ENCODE data around the gene AKAP13. TPM values are rescaled to one million over a fixed set of nuclear protein-coding genes. Genes with fewer than 3 reads are reported as not detected.

Gene AKAP13
- total and polyA plus RNA-seq, 2 of the 13 experiments (the other 11 are each of a cell fraction or from before 2014, with no cell fraction given): 6.7 to 27.1 TPM

GRCh38 chr15:85707519-85708338 lies 327.3 kb downstream of the AKAP13 start (continued):
- TF ChIP-seq TAF15 (IDR thresholded peaks at IDR 0.05; ENCODE audit: low read depth, low read length, poor library complexity, severe bottlenecking): no peak
- TF ChIP-seq SKIL (CRISPR knock-in tag; IDR thresholded peaks at IDR 0.05; ENCODE audit: borderline replicate concordance): peak; percentile 12; the same call in 1 of the 2 replicates
- TF ChIP-seq PHF21A (CRISPR knock-in tag; IDR thresholded peaks at IDR 0.05): peak; percentile 65; the same call in 1 of the 2 replicates
- TF ChIP-seq, protein P1, sequence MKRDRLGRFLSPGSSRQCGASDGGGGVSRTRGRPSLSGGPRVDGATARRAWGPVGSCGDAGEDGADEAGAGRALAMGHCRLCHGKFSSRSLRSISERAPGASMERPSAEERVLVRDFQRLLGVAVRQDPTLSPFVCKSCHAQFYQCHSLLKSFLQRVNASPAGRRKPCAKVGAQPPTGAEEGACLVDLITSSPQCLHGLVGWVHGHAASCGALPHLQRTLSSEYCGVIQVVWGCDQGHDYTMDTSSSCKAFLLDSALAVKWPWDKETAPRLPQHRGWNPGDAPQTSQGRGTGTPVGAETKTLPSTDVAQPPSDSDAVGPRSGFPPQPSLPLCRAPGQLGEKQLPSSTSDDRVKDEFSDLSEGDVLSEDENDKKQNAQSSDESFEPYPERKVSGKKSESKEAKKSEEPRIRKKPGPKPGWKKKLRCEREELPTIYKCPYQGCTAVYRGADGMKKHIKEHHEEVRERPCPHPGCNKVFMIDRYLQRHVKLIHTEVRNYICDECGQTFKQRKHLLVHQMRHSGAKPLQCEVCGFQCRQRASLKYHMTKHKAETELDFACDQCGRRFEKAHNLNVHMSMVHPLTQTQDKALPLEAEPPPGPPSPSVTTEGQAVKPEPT (CRISPR knock-in tag; IDR thresholded peaks at IDR 0.05; ENCODE audit: low read depth): no peak
- TF ChIP-seq ZNF646 (CRISPR knock-in tag; IDR thresholded peaks at IDR 0.05): peak; percentile 55; the same call in 1 of the 2 replicates
- peak in 1 of 2 experiments; percentile 49; a peak in 1 of 4 replicates for TF ChIP-seq ATF4 (CRISPR knock-in tag; IDR thresholded peaks at IDR 0.05)
- no peak for TF ChIP-seq ZIK1 (CRISPR knock-in tag; IDR thresholded peaks at IDR 0.05; ENCODE audit: borderline replicate concordance, low read depth)
- peak; percentile 91 for TF ChIP-seq HDAC2 (CRISPR knock-in tag; IDR thresholded peaks at IDR 0.05)
